ENCODE results near the gene ZNF497. TPM values are rescaled to one million over a fixed set of nuclear protein-coding genes. Genes with fewer than 3 reads are reported as not detected.
A peak's percentile ranks its signal among the peaks of the same experiment; 100 is the strongest.

Gene ZNF497
- 6.2 TPM for total RNA-seq

DNA sequence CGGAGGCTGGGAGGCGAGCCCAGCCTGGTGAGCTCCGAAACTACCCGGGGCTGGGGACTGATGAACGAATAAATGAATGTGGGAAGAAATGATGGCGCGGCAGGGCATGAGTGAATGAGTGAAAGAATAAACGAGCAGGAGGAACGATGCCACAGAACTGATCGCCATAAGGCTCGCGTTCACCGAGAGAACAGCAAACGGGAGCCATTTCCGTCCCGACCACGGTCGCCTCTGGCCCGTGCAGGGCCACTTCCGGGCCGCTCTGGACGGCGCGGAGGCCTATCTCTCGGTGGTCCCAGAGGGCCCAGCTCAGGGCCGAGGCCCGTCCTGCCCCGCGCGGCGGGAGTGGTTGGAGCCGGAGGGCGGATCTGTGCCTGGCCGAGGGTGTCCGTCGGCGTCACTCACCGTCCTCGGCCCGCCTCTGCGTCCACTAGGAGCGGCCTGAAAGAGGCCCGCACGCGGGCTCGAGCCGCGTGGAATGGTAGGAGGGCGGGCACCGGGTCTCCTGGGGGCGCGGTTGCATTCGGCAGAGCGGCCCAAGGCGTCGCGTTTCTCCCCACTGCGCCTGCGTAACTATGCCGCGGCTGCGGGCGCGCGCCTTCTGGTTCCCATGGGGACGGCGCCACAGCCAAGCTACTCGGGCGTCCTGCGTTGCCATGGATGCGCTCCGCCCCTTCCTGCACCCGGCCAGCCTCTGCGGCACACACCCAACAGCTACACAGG, at the start of gene ZNF497:
ZNF497 (minus strand) TSS at position 480 of the 723 bp plus-strand sequence. CDS start 5,116 bp downstream, outside the sequence.

GRCh38 chr19:58408152-58409009, 45.8 kb upstream of the ZNF497 start, which contains the start of gene ZNF584:
Gene ZNF584, plus strand, starts transcription at chr19:58408649. Its CDS starts 499 bp downstream, at chr19:58409148.

GRCh38 chr19:58395220-58395978, 32.8 kb upstream of the ZNF497 start, which contains the start of gene RNF225:
Gene RNF225, plus strand, starts transcription at chr19:58395656. Its CDS starts 434 bp downstream, at chr19:58396090.

DNA sequence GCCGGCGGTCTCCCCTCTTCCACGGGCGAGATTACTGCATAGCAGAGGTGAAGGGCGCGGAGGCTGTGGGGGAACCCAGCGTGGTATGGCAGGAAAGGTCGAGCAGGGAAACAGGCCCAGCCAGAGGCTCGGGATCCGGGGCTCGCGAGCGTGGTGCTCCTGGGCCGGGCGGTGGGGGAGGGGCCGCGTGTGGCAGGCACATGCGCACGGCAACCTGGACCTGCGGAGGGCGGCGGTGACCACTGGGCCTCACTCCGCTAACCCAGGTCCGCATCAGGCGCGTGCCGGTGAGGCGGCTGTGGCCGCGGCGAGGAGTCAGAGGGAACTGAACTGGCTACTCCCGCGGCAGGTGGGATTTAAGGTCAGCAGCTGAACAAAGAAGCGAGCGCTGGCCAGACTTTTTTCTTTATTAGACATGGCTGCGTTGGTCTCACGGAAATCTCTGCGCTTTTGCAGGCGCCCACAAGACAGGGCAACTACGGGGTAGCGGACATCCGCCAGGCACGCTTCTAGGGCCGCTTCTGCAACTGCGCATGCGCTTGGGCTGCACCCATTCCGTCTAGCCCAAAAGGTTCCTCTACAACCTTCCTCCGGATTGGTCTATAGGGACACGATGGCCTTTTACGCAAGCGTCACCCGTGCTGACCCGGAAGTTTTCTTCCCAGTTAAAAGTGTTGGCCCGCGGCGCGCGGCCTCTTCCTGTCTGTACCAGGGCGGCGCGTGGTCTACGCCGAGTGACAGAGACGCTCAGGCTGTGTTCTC, 24.2 kb upstream of the ZNF497 start, which contains the start of gene RPS5:
RPS5 (plus strand) TSS at position 694 of the 762 bp plus-strand sequence. CDS start 869 bp downstream, outside the sequence.

DNA sequence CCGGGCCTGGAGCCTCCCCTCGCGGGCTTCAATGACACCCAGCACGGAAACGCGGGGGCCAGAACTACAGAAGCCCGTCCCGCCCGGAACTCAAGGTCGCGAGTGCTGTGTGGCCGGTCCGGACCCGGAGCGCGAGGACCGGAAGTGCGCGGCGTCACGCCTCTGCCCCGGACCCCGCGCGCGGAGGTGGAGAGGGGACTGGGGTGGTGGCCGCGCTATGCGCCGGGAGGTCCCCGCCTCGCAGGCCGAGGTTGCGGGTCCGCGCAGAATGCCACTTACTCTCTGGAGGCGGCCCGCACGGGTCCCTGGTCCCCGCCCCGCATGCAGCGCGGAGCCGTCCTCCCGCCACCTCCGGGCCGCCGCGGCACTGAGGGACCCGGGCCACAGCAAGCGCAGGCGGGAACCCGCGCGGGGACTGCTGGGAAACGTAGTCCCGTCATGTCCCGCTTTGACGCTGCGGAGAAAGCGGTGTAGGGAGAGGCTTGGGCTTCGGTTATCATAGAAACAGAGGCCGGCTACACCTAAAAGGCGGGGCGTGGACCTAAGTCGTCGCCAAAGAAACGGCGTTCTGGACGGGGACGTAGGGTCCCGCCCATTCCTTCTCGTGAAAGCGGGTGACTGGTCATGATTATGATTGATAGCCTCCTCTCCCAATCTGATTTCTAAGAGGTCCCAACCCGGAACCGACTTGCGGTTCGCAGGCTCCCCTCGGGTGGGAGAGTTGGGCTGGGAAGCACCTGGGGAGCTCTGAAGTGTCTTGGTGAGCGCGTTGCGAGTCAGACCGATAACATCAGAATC, 18.3 kb upstream of the ZNF497 start, which contains the start of gene ZNF837:
ZNF837 (minus strand) TSS at position 369 of the 798 bp plus-strand sequence. CDS start 11,698 bp downstream, outside the sequence.

GRCh38 chr19:58352760-58353671, 9.5 kb downstream of the ZNF497 start, which contains the start of gene A1BG:
Gene A1BG, minus strand, starts transcription at chr19:58353492. Its CDS starts 55 bp downstream, at chr19:58353437.

GRCh38 chr19:58326914-58327726, 35.4 kb downstream of the ZNF497 start, which contains the start of gene ZSCAN22:
Gene ZSCAN22, plus strand, starts transcription at chr19:58326994. Its CDS starts 7,809 bp downstream, at chr19:58334803.

DNA sequence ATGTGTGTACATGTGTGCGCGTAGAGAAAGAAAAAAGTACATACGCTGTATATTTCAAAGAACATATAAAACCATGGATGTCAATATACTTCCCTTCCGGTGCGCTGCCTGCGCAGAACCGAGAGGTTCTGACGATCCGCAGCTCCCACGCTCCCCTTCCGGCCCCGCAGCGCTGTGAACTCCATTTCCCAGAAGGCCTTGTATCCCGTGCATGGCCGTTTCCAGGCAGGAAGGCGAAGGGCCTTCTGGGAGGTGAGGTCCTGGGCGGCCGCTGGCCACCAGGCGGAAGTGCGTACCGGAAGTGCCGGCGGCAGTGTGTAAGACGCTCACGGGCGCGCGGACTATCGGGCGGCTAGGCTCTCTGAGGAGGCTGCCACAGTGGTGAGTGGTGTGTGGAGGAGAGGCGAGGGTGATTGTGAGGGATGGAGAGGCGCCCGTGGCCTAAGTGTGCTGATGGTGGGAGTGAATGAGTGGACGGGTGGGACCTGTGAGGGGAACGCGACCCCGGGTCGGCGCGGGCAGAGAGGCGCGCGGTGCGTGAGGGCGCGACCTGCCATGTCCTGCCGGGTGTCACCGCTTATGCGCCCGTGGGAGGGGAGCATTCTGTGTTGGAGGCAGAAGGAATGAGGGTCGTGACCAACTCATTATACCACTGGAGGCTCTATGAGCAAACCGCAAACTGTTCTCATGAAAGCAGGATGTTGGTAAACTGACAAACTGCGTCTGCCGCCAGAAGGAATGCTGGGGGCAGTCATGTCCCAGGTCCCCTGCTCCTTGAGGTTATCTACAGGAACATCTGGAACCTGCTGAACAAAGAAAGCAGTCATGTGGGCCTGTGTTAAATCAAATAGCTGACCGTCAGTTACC, 57.3 kb downstream of the ZNF497 start, which contains the start of gene ERVK3-1:
ERVK3-1 (plus strand) TSS at position 313 of the 867 bp plus-strand sequence. CDS start 6,792 bp downstream, outside the sequence.

Small RNA genes within 50 kb of the gene (small RNA-seq; reads per million reads assigned to genes)
- gene MIR4754 = 0.08 reads per million
- 0.26 reads per million, percentile 9 among the genes with 10 or more reads in this experiment for gene MIR6806
- 0.08 reads per million for gene RNA5SP473

Other genes with a start within 250 kb of the ZNF497 start
- 34.8 TPM for gene ZNF329, start 212.0 kb downstream of the ZNF497 start, total RNA-seq
- 20.8 TPM for gene ZNF274, start 179.7 kb downstream of the ZNF497 start, total RNA-seq
- 62.3 TPM for gene ZNF544, start 133.8 kb downstream of the ZNF497 start, total RNA-seq
- 14.1 TPM for gene ZNF8, start 83.8 kb downstream of the ZNF497 start, total RNA-seq
- gene ERVK3-1, start 57.4 kb downstream of the ZNF497 start, total RNA-seq = 27.9 TPM
- gene ZSCAN22, start 35.8 kb downstream of the ZNF497 start, total RNA-seq = 2.5 TPM
- 1.2 TPM for gene A1BG, start 9.3 kb downstream of the ZNF497 start, total RNA-seq
- gene ZNF837, start 18.3 kb upstream of the ZNF497 start, total RNA-seq = 1.2 TPM
- gene RPS5, start 24.5 kb upstream of the ZNF497 start, total RNA-seq = 1,092 TPM
- not detected for gene RNF225, start 32.9 kb upstream of the ZNF497 start, total RNA-seq
- gene ZNF584, start 45.9 kb upstream of the ZNF497 start, total RNA-seq = 21.0 TPM
- gene ZNF132, start 77.4 kb upstream of the ZNF497 start, total RNA-seq = 14.1 TPM
- gene ZNF324B, start 88.9 kb upstream of the ZNF497 start, total RNA-seq = 17.5 TPM
- gene ZNF324, start 104.3 kb upstream of the ZNF497 start, total RNA-seq = 23.3 TPM
- 8.8 TPM for gene ZNF446, start 113.6 kb upstream of the ZNF497 start, total RNA-seq
- 9.5 TPM for gene SLC27A5, start 149.2 kb upstream of the ZNF497 start, total RNA-seq
- 8.8 TPM for gene ZBTB45, start 157.1 kb upstream of the ZNF497 start, total RNA-seq
- 233 TPM for gene TRIM28, start 181.3 kb upstream of the ZNF497 start, total RNA-seq
- gene CHMP2A, start 192.4 kb upstream of the ZNF497 start, total RNA-seq = 68.5 TPM
- 75.2 TPM for gene UBE2M, start 195.9 kb upstream of the ZNF497 start, total RNA-seq
- gene MZF1, start 210.6 kb upstream of the ZNF497 start, total RNA-seq = 15.9 TPM